AG10803 (cell line): ENCODE measurements around the gene PARD3B.

Source experiments
- DNase-seq: peaks from one replicate; pipeline ENCODE4 v3.0.0; 2010; ENCODE audit warnings: low read depth
- H3K4me3 ChIP-seq: 2 replicates; pipeline ENCODE4 v1.5.1; 2011; ENCODE audit warnings: mild to moderate bottlenecking, low read length, control low read depth
- TF ChIP-seq, protein P1 (sequence below): conservative IDR thresholded peaks from 2 replicates; pipeline ENCODE4 v1.5.1; 2011; ENCODE audit warnings: mild to moderate bottlenecking, low read length, control low read depth, inconsistent platforms

PARD3B gene

DNA sequence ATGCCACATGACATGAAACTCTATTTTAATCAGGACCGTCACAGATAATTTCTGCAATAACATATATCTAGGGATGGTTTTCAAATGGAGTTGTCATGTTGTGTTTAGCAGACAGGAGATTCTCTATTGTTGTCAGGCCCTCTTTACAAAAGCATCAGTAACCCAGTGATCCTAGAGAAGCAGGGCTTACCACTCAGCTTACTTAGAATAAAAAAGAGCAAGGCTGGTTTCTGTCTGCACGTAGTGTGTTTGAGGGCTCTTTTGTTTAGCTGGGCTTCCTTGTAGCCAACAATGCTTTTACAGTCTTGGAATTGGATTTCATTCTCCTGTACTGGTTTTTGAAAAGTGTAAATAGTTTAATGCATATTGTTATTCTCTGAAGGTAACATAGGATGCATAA, 926.5 kb downstream of the PARD3B start:
- no peak overlapping the region for H3K4me3 ChIP-seq
- TF ChIP-seq, protein P1, sequence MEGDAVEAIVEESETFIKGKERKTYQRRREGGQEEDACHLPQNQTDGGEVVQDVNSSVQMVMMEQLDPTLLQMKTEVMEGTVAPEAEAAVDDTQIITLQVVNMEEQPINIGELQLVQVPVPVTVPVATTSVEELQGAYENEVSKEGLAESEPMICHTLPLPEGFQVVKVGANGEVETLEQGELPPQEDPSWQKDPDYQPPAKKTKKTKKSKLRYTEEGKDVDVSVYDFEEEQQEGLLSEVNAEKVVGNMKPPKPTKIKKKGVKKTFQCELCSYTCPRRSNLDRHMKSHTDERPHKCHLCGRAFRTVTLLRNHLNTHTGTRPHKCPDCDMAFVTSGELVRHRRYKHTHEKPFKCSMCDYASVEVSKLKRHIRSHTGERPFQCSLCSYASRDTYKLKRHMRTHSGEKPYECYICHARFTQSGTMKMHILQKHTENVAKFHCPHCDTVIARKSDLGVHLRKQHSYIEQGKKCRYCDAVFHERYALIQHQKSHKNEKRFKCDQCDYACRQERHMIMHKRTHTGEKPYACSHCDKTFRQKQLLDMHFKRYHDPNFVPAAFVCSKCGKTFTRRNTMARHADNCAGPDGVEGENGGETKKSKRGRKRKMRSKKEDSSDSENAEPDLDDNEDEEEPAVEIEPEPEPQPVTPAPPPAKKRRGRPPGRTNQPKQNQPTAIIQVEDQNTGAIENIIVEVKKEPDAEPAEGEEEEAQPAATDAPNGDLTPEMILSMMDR = no peak
- no peak for DNase-seq

DNA sequence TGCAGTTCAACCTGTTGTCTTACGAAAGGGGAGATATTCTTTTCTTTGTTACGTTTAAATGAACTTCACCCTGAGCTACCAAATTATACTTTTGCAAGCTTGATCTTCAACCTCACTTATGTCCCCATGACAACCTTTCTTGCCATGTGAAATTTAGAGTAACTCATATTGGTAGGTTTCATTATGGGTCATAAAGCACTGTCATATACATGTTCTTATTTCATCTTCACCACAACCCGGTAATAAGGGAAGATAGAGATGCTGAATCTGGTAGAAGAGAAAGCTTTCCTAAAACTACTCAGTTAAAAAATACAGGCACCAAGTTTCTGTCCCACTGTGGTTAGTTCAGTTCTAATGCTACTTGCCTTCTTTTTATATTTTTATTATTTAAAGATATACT, 928.5 kb downstream of the PARD3B start:
- H3K4me3 ChIP-seq = no peak overlapping the region
- TF ChIP-seq, protein P1 = no peak
- DNase-seq = no peak

DNA sequence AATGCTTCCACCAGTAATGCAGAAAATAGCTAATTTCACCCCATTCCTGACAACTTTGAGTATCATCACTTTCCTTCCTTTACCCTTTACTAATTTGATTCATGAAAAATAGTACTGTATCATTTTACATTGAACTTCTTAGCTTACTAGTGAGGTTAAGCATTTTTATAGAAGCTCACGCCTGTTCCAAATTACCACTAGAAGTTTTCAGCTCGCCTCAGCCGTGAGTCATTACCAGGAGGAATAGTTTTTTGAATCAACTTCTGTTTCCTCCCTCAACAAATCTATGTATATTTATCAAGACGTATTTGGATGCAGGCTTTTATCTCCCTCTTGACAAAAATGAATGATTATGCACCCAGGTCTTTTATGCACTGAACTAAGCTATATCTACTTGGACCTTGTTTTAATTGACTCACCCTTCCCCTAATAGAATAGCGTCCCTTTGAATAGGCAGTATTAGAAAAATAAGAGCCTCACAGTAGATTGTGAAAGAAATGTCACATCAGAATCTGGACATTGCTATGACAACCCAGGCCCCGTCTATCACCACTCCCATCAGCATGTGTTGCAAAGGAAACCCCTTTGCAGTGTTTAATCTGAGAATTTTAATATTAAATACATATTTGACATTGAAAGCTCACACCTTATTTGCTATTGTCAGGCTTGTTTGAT, 929.6 kb downstream of the PARD3B start:
- TF ChIP-seq, protein P1 = no peak
- DNase-seq = peak; percentile 68
- H3K4me3 ChIP-seq = no peak overlapping the region

DNA sequence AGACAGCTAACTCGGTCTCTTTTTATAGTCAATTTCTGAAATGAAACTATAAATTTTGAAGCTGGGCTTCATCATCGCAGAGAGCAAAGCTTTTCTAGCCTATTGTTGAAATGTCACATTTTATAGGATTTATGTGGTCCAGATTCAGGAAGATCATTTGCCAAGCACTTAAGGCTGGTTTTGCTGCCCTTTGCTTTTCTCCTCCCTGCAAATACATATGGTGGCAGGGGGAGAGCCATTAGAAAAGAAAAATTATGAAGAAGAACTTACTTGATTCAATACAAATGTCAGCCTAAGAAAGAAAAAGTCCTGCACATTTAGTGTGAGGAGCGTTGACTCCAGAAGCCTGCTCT, 930.1 kb downstream of the PARD3B start:
- DNase-seq = no peak
- TF ChIP-seq, protein P1 = no peak
- H3K4me3 ChIP-seq = no peak overlapping the region

DNA sequence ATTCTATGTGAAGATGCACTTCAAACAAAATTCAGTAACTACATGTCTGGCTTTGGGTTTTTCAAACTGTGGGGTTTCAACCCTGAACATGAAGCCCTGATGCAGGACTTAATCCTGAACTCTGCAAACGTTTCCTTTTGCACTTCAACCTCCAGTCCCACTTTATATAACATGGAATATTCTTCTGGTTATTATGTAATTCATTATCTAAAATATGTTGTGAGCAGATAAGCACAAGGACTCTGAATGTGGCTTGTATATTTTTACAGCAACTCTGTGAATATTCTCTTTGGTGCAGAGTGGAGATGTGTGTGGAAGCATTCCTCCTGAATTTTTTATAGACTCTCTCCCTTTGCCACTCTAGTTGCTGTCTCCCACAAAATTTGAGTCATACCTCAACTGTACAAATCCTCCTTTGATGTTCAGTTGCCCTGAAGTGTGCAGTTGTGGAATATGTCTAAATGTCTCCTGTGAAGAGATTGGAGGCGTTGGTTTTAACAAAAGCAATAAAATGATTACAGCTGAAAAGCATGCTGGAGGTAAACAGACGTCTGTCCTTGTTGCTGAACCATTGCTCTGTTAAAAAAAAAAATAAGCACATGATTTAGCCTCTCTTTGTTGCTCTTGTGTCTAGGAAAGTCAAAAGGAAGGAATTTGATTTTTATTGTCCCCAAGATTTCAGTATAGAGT, 931.9 kb downstream of the PARD3B start:
- H3K4me3 ChIP-seq = no peak overlapping the region
- peak; percentile 18 for DNase-seq
- TF ChIP-seq, protein P1 = no peak

DNA sequence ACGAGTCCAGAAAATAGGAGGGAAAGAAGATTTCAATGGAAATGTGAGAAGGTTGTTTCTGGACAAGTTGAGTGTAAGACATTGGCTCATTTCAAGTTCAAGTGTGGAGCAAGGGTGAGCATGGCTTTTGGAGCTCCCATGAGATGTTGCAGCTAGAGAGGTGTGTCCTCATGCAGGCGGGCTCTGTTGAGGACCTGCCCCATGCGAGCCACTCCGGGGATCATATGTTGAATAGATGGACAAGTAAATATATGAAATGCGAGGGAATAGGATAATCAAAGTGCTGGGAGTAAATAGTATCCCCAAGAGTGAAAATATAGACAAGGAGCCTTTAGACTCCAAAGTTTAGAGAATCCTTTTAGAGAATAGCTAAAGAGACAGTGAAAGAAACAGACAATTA, 936.6 kb downstream of the PARD3B start:
- H3K4me3 ChIP-seq = no peak overlapping the region
- no peak for DNase-seq
- TF ChIP-seq, protein P1 = no peak
